Kidney (tissue), 22 donors: ENCODE results near the gene S100A12. TPM values are rescaled to one million over a fixed set of nuclear protein-coding genes. Genes with fewer than 3 reads are reported as not detected.
"Not testable (repeated sequence)": the region's sequence is repeated elsewhere in the genome, so short reads cannot be mapped to it uniquely, and the experiment has no call there.

Experiments
- DNase-seq, 5 donors: peaks; one replicate each; pipeline ENCODE4 v3.0.0-alpha.2; 2013 to 2020
- FAIRE-seq: peaks from 2 replicates; lab custom pipeline; 2012; peaks lifted over from hg19 to GRCh38; lab: Jason Lieb, UNC
- H3K27ac ChIP-seq, 2 donors: one replicate each; pipeline ENCODE4 v1.7.0; 2013; ENCODE audit warnings: low read depth in 2 of 2, low read length in 2 of 2, inconsistent platforms in 1 of 2
- H3K27me3 ChIP-seq: one replicate; pipeline ENCODE4 v1.7.1; 2013; ENCODE audit warnings: low read length, inconsistent platforms; ENCODE audit not compliant: control insufficient read depth, insufficient read depth
- H3K36me3 ChIP-seq, 3 donors: one replicate each; pipeline versions ENCODE4 v1.7.0 to v1.7.1; 2013; ENCODE audit warnings: low read length in 3 of 3, control low read depth in 1 of 3, inconsistent platforms in 1 of 3; ENCODE audit not compliant: insufficient read depth in 3 of 3, control insufficient read depth in 2 of 3
- H3K4me1 ChIP-seq, 3 donors: one replicate each; pipeline versions ENCODE4 v1.7.0 to v1.7.1; 2013; ENCODE audit warnings: low read length in 3 of 3, inconsistent platforms in 1 of 3, low read depth in 1 of 3; ENCODE audit not compliant: control insufficient read depth in 2 of 3, insufficient read depth in 2 of 3
- H3K4me3 ChIP-seq, 3 donors: one replicate each; pipeline versions ENCODE4 v1.7.0 to v1.8.1; 2013; ENCODE audit warnings: low read length in 3 of 3, control low read depth in 1 of 3, inconsistent platforms in 1 of 3
- H3K9ac ChIP-seq, 3 donors: one replicate each; pipeline versions ENCODE4 v1.7.0 to v1.7.1; 2013; ENCODE audit warnings: low read length in 3 of 3, control low read depth in 1 of 3, inconsistent platforms in 1 of 3
- H3K9me3 ChIP-seq, 3 donors: one replicate each; pipeline versions ENCODE4 v1.7.0 to v1.7.1; 2013; ENCODE audit warnings: low read length in 3 of 3, control low read depth in 1 of 3, inconsistent platforms in 1 of 3; ENCODE audit not compliant: control insufficient read depth in 2 of 3, insufficient read depth in 1 of 3
- intact Hi-C: fragments of 100-400 bp; cut with DNase I; formaldehyde crosslinking; loops from one replicate; pipeline ENCODE4 v1.11.1; 2022
- long read RNA-seq, 10 donors: library from polyadenylated mRNA in 1 of 10; unstranded in 1 of 10; transcript quantifications; one replicate each; pipeline ENCODE4 v2.0.0 and lab custom pipeline, GENCODE V29; 2021 to 2026
- polyA plus RNA-seq: library from polyadenylated mRNA; stranded (reverse); fragments of 350-450 nt; fragmentation: Illumina TruSeq; extraction: RNeasy Lipid Tissue Mini Kit (QIAGEN cat#74804); gene quantifications from one replicate; pipeline ENCODE4 v1.2.3, GENCODE V29; 2014; ENCODE audit warnings: low read depth, low replicate concordance; ENCODE audit not compliant: insufficient read depth
- total RNA-seq: library from RNA; stranded (reverse); fragmentation: NEBNext Ultra II Directional; extraction: Animal tissue kit (Norgen Biotek cat#: 25700); gene quantifications from one replicate; pipeline ENCODE4 v1.2.1, GENCODE V29; 2021
- TF ChIP-seq, protein P1 (sequence below): IDR thresholded peaks from 3 replicates; pipeline ENCODE4 v1.5.1; 2012; ENCODE audit warnings: mild to moderate bottlenecking, moderate library complexity, borderline replicate concordance; ENCODE audit not compliant: insufficient read depth; ENCODE audit errors: extremely low read depth
- donor health status: control.
- donor health status: control.
- donor health status: control.
- donor health status: control.
- donor health status: control.
- donor health status: DM: yes; HTN: yes; CAD: no.
- donor health status: Normal renal cell carcinoma (clear cell type).

Gene S100A12
- 1.3 TPM for total RNA-seq
- 2.7 TPM for polyA plus RNA-seq
- long read RNA-seq, donor 1, partial matches to known transcripts = 0 of 1 reads
- long read RNA-seq, donor 1, other reads (novel, unspliced or antisense) = 0 of 1 reads
- long read RNA-seq, donor 2, partial matches to known transcripts = 0 of 1 reads
- long read RNA-seq, donor 2, other reads (novel, unspliced or antisense) = 0 of 1 reads
- long read RNA-seq, donor 3, partial matches to known transcripts = 0 of 3 reads
- long read RNA-seq, donor 3, other reads (novel, unspliced or antisense) = 0 of 3 reads
- long read RNA-seq, donor 4, partial matches to known transcripts = 0 of 2 reads
- long read RNA-seq, donor 4, other reads (novel, unspliced or antisense) = 0 of 2 reads
- long read RNA-seq, donor 5 = 0 reads
- long read RNA-seq, donor 6, partial matches to known transcripts = 0 of 4 reads
- long read RNA-seq, donor 6, other reads (novel, unspliced or antisense) = 0 of 4 reads
- long read RNA-seq, donor 7 = 0 reads
- long read RNA-seq, donor 8 = 0 reads
- long read RNA-seq, donor 9, partial matches to known transcripts = 0 of 1 reads
- long read RNA-seq, donor 9, other reads (novel, unspliced or antisense) = 0 of 1 reads
- long read RNA-seq, donor 10, partial matches to known transcripts = 0 of 1 reads
- long read RNA-seq, donor 10, other reads (novel, unspliced or antisense) = 0 of 1 reads

- Histone ChIP-seq H3K9ac (no peak within 1 kb of the TSS), H3K36me3 (no peaks in the 10 kb centered on the region), H3K4me3 (no peak within 1 kb of the TSS), H3K27me3 (no peaks in the 10 kb centered on the region), H3K9me3 (no peaks in the 10 kb centered on the region), H3K27ac (no peak within 1 kb of the TSS), H3K4me1 (no peaks in the 10 kb centered on the region)
- intact Hi-C loops = no loop called here
- TF ChIP-seq, protein P1, sequence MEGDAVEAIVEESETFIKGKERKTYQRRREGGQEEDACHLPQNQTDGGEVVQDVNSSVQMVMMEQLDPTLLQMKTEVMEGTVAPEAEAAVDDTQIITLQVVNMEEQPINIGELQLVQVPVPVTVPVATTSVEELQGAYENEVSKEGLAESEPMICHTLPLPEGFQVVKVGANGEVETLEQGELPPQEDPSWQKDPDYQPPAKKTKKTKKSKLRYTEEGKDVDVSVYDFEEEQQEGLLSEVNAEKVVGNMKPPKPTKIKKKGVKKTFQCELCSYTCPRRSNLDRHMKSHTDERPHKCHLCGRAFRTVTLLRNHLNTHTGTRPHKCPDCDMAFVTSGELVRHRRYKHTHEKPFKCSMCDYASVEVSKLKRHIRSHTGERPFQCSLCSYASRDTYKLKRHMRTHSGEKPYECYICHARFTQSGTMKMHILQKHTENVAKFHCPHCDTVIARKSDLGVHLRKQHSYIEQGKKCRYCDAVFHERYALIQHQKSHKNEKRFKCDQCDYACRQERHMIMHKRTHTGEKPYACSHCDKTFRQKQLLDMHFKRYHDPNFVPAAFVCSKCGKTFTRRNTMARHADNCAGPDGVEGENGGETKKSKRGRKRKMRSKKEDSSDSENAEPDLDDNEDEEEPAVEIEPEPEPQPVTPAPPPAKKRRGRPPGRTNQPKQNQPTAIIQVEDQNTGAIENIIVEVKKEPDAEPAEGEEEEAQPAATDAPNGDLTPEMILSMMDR = no peak
- DNase-seq = peak in 1 of 5 donors; percentile 9
- no peak for FAIRE-seq
Observed at GRCh38 chr1:153375511-153375910, at the start of gene S100A12. Gene S100A12 (minus strand): TSS chr1:153375621. CDS start chr1:153374592, 1,029 bp downstream.

GRCh38 chr1:153422450-153423068, 47.1 kb upstream of the S100A12 start:
- FAIRE-seq = no peak
- H3K27me3 ChIP-seq = no peaks in the 10 kb centered on the region
- no peak overlapping the region for H3K4me3 ChIP-seq
- no peaks in the 10 kb centered on the region for H3K4me1 ChIP-seq
- H3K36me3 ChIP-seq = no peaks in the 10 kb centered on the region
- no peak overlapping the region for H3K9ac ChIP-seq
- no peak overlapping the region for H3K27ac ChIP-seq
- H3K9me3 ChIP-seq = no peaks in the 10 kb centered on the region
- TF ChIP-seq, protein P1 = no peak
- peak in 4 of 5 donors; percentile 74 to 90 (median 88) for DNase-seq
- intact Hi-C loops = no loop called here

DNA sequence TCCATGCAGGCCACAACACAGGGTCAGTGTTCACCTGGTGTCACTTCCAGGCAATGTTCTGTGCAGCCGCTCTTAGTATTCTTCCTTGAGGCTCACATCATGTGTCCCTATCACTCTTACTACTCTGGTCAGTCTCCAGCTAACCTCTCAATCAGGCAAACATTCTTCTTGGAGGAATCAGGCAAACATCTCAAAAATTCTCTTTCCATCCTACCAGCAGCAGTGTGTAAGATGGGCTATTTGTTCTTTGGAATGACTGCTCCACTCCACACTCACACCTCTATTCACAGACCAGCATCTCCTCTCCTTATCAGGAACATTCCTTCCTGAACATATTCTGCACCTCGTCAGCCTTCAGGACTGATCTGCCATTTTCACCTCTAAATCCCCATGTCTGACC, 44.9 kb upstream of the S100A12 start:
- DNase-seq (no peak), FAIRE-seq (no peak)
- Histone ChIP-seq H3K4me3 (no peak overlapping the region), H3K9me3 (no peaks in the 10 kb centered on the region), H3K9ac (no peak overlapping the region), H3K27me3 (no peaks in the 10 kb centered on the region), H3K36me3 (no peaks in the 10 kb centered on the region), H3K4me1 (no peaks in the 10 kb centered on the region), H3K27ac (no peak overlapping the region)
- intact Hi-C loops = no loop called here
- TF ChIP-seq, protein P1 = no peak

- H3K9ac ChIP-seq, DNase-seq, intact Hi-C loops, FAIRE-seq, H3K27me3 ChIP-seq, H3K9me3 ChIP-seq, H3K4me3 ChIP-seq, H3K36me3 ChIP-seq, H3K4me1 ChIP-seq, H3K27ac ChIP-seq: not testable (repeated sequence)
Observed at GRCh38 chr1:153419436-153419793, 44.0 kb upstream of the S100A12 start.

DNA sequence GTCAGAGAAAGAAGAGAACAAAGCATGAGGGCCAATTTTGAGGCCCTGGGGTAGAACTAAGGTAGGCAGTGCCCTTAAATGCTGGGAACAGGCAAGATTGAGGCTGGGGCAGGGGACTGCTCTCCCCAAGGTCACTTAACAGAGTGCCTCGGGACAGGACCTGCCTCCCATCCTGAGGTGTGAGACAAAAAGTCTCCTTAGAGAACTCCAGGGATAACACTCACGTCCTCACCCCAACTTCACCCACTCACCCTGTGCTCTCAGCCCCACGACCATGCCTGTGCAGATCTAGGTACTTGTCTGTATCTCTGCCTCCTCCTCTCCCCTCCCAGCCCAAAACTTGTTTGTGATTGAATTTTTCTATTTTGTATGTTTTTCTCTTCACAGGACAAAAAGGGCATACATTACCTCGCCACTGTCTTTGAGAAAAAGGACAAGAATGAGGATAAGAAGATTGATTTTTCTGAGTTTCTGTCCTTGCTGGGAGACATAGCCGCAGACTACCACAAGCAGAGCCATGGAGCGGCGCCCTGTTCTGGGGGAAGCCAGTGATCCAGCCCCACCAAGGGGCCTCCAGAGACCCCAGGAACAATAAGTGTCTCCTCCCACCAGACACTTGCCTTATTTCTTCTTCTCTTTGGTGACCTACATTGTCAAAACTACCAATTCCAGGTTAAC, 43.5 kb upstream of the S100A12 start:
- H3K4me1 ChIP-seq, H3K4me3 ChIP-seq, H3K9ac ChIP-seq, H3K27ac ChIP-seq, H3K27me3 ChIP-seq, FAIRE-seq, H3K9me3 ChIP-seq, H3K36me3 ChIP-seq, DNase-seq, intact Hi-C loops: not testable (repeated sequence)
